Sigmoid colon (tissue), 7 donors: ENCODE measurements around the gene SLC20A1. TPM values are rescaled to one million over a fixed set of nuclear protein-coding genes. Genes with fewer than 3 reads are reported as not detected.

Experiments used
- DNase-seq: peaks from one replicate; pipeline ENCODE4 v3.0.0-alpha.2; 2019
- H3K27ac ChIP-seq, 4 donors: fragments of 200-600 bp; sonication (generic); one replicate each; pipeline ENCODE4 v1.5.1; 2016 to 2019; ENCODE audit warnings: mild to moderate bottlenecking in 1 of 4
- H3K27me3 ChIP-seq, 3 donors: fragments of 200-600 bp; sonication (generic); one replicate each; pipeline ENCODE4 v1.5.1; 2019; ENCODE audit warnings: mild to moderate bottlenecking in 1 of 3
- H3K36me3 ChIP-seq, 4 donors: fragments of 200-600 bp; sonication (generic); one replicate each; pipeline ENCODE4 v1.5.1; 2016 to 2019
- H3K4me1 ChIP-seq, 4 donors: fragments of 200-600 bp; sonication (generic); one replicate each; pipeline ENCODE4 v1.5.1; 2017 to 2019
- H3K4me3 ChIP-seq, 4 donors: fragments of 200-600 bp; sonication (generic); one replicate each; pipeline ENCODE4 v1.5.1; 2017 to 2019; ENCODE audit warnings: mild to moderate bottlenecking in 2 of 4, moderate library complexity in 1 of 4
- H3K9me3 ChIP-seq, 4 donors: fragments of 200-600 bp in 3 of 4; sonication (generic) in 3 of 4; one replicate each; pipeline versions ENCODE4 v1.5.1 to v1.6.1; 2013 to 2019
- EP300 ChIP-seq, 4 donors: sonication (generic); formaldehyde crosslinking; IDR thresholded peaks; one replicate each; pipeline ENCODE4 v1.6.1; 2017; ENCODE audit warnings: antibody characterized with exemption in 4 of 4
- POLR2A ChIP-seq, 2 donors: fragments of 450-650 bp; IDR thresholded peaks; one replicate each; pipeline ENCODE4 v1.6.1; 2016; ENCODE audit warnings: antibody characterized with exemption in 2 of 2, mild to moderate bottlenecking in 2 of 2, moderate library complexity in 2 of 2
- POLR2AphosphoS5 ChIP-seq, 4 donors: sonication (generic); formaldehyde crosslinking; IDR thresholded peaks; one replicate each; pipeline ENCODE4 v1.6.1; 2017; ENCODE audit warnings: antibody characterized with exemption in 4 of 4
- WGBS, 2 donors: extraction: QIAGEN DNeasy Blood & Tissue Kit; methylation state at CpG; one replicate each; pipeline ENCODE4 v1.1.7; 2013; 5-methylcytosine and 5-hydroxymethylcytosine counted together
- intact Hi-C: fragments of 100-400 bp; cut with DNase I; formaldehyde crosslinking; loops from one replicate; pipeline ENCODE4 v1.15.1; 2023
- polyA plus RNA-seq, 3 donors: library from polyadenylated mRNA; stranded (reverse); fragments of 200-250 nt; gene quantifications; one replicate each; pipeline ENCODE4 v1.2.3, GENCODE V29; 2013
- total RNA-seq, 4 donors: library from RNA; depleted of rRNA; stranded (reverse); fragments of >200 nt; gene quantifications; one replicate each; pipeline ENCODE4 v1.1.0, GENCODE V29; 2016
- TF ChIP-seq, protein P1 (sequence below), 4 experiments: fragments of 450-650 bp in 3 of 4; fragments of 200-600 bp in 1 of 4; IDR thresholded peaks; one replicate each; pipeline ENCODE4 v1.5.1; 2016 to 2019; ENCODE audit warnings: antibody characterized with exemption in 4 of 4, mild to moderate bottlenecking in 3 of 4, moderate library complexity in 2 of 4
- donor health status: healthy with polysubstance abuse.
- donor health status: Bipolar disorder and iron deficiency.
- donor health status: healthy.

The SLC20A1 gene
- total RNA-seq (10 to 100 TPM; 11.4 to 25.1 (median 14.3) TPM), polyA plus RNA-seq (10 to 100 TPM; 18.0 to 34.9 (median 31.0) TPM)

GRCh38 chr2:112645310-112646101 lies at the start of gene SLC20A1:
TSS of gene SLC20A1 (plus strand) at chr2:112645939. CDS start at chr2:112646829, 890 bp downstream.
- TF ChIP-seq, protein P1, sequence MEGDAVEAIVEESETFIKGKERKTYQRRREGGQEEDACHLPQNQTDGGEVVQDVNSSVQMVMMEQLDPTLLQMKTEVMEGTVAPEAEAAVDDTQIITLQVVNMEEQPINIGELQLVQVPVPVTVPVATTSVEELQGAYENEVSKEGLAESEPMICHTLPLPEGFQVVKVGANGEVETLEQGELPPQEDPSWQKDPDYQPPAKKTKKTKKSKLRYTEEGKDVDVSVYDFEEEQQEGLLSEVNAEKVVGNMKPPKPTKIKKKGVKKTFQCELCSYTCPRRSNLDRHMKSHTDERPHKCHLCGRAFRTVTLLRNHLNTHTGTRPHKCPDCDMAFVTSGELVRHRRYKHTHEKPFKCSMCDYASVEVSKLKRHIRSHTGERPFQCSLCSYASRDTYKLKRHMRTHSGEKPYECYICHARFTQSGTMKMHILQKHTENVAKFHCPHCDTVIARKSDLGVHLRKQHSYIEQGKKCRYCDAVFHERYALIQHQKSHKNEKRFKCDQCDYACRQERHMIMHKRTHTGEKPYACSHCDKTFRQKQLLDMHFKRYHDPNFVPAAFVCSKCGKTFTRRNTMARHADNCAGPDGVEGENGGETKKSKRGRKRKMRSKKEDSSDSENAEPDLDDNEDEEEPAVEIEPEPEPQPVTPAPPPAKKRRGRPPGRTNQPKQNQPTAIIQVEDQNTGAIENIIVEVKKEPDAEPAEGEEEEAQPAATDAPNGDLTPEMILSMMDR (IDR thresholded peaks at IDR 0.05), result peak in 1 of 4 experiments; percentile 15
- peak; percentile 89 to 97 (median 96) for TF ChIP-seq POLR2AphosphoS5 (IDR thresholded peaks at IDR 0.05)
- peak in 1 of 4 donors; percentile 26 for TF ChIP-seq EP300 (IDR thresholded peaks at IDR 0.05)
- peak; percentile 93 to 96 for TF ChIP-seq POLR2A (IDR thresholded peaks at IDR 0.05)
- Histone ChIP-seq H3K36me3 (peaks cover 0 to 32% (median 6%) of the 10 kb centered on the region in 4 donors), H3K4me3 (peak within 1 kb of the TSS; percentile 87 to 99 (median 94)), H3K4me1 (peaks cover 0 to 42% (median 32%) of the 10 kb centered on the region in 4 donors), H3K27ac (peak within 1 kb of the TSS; percentile 98 to 100 (median 99)), H3K27me3 (no peaks in the 10 kb centered on the region), H3K9me3 (no peaks in the 10 kb centered on the region)
- WGBS, 2 donors, result 0 to 1% methylated on average over 87 of the region's 87 CpGs
- intact Hi-C loops, result loop anchor here (1.0 to 5.0 kb wide), 4 partner anchors 61 to 748 kb away; partner anchors contain the start of genes CHCHD5, MERTK, ZC3H6 and ZC3H8
- peak; percentile 97 for DNase-seq

GRCh38 chr2:112597537-112598322 lies 48.0 kb upstream of the SLC20A1 start:
- intact Hi-C loops, result no loop called here
- Histone ChIP-seq H3K27me3 (no peaks in the 10 kb centered on the region), H3K9me3 (no peaks in the 10 kb centered on the region), H3K27ac (no peak overlapping the region), H3K4me3 (no peak overlapping the region), H3K36me3 (peaks cover 0 to 9% (median 0%) of the 10 kb centered on the region in 4 donors), H3K4me1 (peaks cover 0 to 11% (median 7%) of the 10 kb centered on the region in 4 donors)
- peak; percentile 24 for DNase-seq
- no peak for TF ChIP-seq POLR2AphosphoS5 (IDR thresholded peaks at IDR 0.05)
- no peak for TF ChIP-seq EP300 (IDR thresholded peaks at IDR 0.05)
- TF ChIP-seq POLR2A (IDR thresholded peaks at IDR 0.05), result no peak
- TF ChIP-seq, protein P1 (IDR thresholded peaks at IDR 0.05), result no peak
- 97 to 98% methylated on average over 10 of the region's 10 CpGs for WGBS, 2 donors

- TF ChIP-seq EP300 (IDR thresholded peaks at IDR 0.05) (no peak), POLR2A (IDR thresholded peaks at IDR 0.05) (no peak), POLR2AphosphoS5 (IDR thresholded peaks at IDR 0.05) (no peak)
- TF ChIP-seq, protein P1 (IDR thresholded peaks at IDR 0.05), result no peak
- no peaks in the 10 kb centered on the region for H3K27me3 ChIP-seq
- no peaks in the 10 kb centered on the region for H3K9me3 ChIP-seq
- H3K4me3 ChIP-seq, result no peak overlapping the region
- WGBS, 2 donors, result 84 to 85% methylated on average over 3 of the region's 3 CpGs
- peaks cover 0 to 11% (median 7%) of the 10 kb centered on the region in 4 donors for H3K4me1 ChIP-seq
- H3K27ac ChIP-seq, result no peak overlapping the region
- no peaks in the 10 kb centered on the region for H3K36me3 ChIP-seq
- intact Hi-C loops, result loop anchor here (1.0 kb wide), 1 partner anchor 126 kb away; no protein-coding TSS in a partner anchor
- no peak for DNase-seq
These were observed 45.1 kb upstream of the SLC20A1 start for GRCh38 chr2:112600634-112601033.

- H3K27me3 ChIP-seq, result no peaks in the 10 kb centered on the region
- TF ChIP-seq, protein P1 (IDR thresholded peaks at IDR 0.05), result no peak
- TF ChIP-seq POLR2AphosphoS5 (IDR thresholded peaks at IDR 0.05), result no peak
- no peak for TF ChIP-seq EP300 (IDR thresholded peaks at IDR 0.05)
- TF ChIP-seq POLR2A (IDR thresholded peaks at IDR 0.05), result no peak
- peaks cover 0 to 11% (median 7%) of the 10 kb centered on the region in 4 donors for H3K4me1 ChIP-seq
- no peaks in the 10 kb centered on the region for H3K36me3 ChIP-seq
- WGBS, 2 donors, result 94% methylated on average over 3 of the region's 3 CpGs
- intact Hi-C loops, result no loop called here
- peak; percentile 10 for DNase-seq
- no peak overlapping the region for H3K4me3 ChIP-seq
- H3K9me3 ChIP-seq, result no peaks in the 10 kb centered on the region
- no peak overlapping the region for H3K27ac ChIP-seq
These were observed 44.0 kb upstream of the SLC20A1 start for GRCh38 chr2:112601754-112602153.
